Neuronal stem cell (in vitro differentiated cells): ENCODE results near the gene PSMB1.

Experiments used
- DNase-seq: peaks from one replicate; pipeline ENCODE4 v3.0.0-alpha.2; 2013; ENCODE audit warnings: low spot score
- H2AFZ ChIP-seq: one replicate; pipeline ENCODE4 v1.6.1; 2013; ENCODE audit warnings: mild to moderate bottlenecking, low read length, inconsistent platforms
- H2AK5ac ChIP-seq: 2 replicates; pipeline ENCODE4 v1.6.1; 2013; ENCODE audit warnings: low read depth, mild to moderate bottlenecking, inconsistent platforms, low read length, moderate library complexity, mixed read lengths
- H2BK120ac ChIP-seq: 2 replicates; pipeline ENCODE4 v1.6.1; 2013; ENCODE audit warnings: low read depth, mild to moderate bottlenecking, inconsistent platforms, low read length, moderate library complexity, mixed read lengths
- H2BK12ac ChIP-seq: one replicate; pipeline ENCODE4 v1.6.1; 2013; ENCODE audit warnings: low read length, inconsistent platforms
- H2BK15ac ChIP-seq: 2 replicates; pipeline ENCODE4 v1.6.1; 2013; ENCODE audit warnings: mild to moderate bottlenecking, low read length, inconsistent platforms, mixed read lengths
- H2BK5ac ChIP-seq: one replicate; pipeline ENCODE4 v1.6.1; 2013; ENCODE audit warnings: inconsistent platforms, mild to moderate bottlenecking, low read length, moderate library complexity
- H3K14ac ChIP-seq: one replicate; pipeline ENCODE4 v1.6.1; 2013; ENCODE audit warnings: low read length, inconsistent platforms
- H3K18ac ChIP-seq: 2 replicates; pipeline ENCODE4 v1.6.1; 2013; ENCODE audit warnings: low read length, inconsistent platforms
- H3K23ac ChIP-seq: 2 replicates; pipeline ENCODE4 v1.6.1; 2013; ENCODE audit warnings: low read depth, mild to moderate bottlenecking, mixed read lengths, low read length, inconsistent platforms; ENCODE audit not compliant: poor library complexity
- H3K27ac ChIP-seq: replicated peaks from 3 replicates; pipeline ENCODE4 v1.5.1; 2013; ENCODE audit warnings: low read length, inconsistent platforms
- H3K27me3 ChIP-seq, 3 experiments: 2 replicates each; pipeline ENCODE4 v1.6.1; 2013; ENCODE audit warnings: low read length in 3 of 3, mild to moderate bottlenecking in 2 of 3, inconsistent platforms in 1 of 3, low read depth in 1 of 3, mixed read lengths in 1 of 3, moderate library complexity in 1 of 3; ENCODE audit not compliant: control insufficient read depth in 3 of 3, insufficient read depth in 3 of 3
- H3K36me3 ChIP-seq, 2 donors: replicated peaks in 1 of 2; 2 replicates each; pipeline ENCODE4 v1.6.1; 2013; ENCODE audit warnings: low read length in 2 of 2; ENCODE audit not compliant: control insufficient read depth in 2 of 2, insufficient read depth in 2 of 2
- H3K4ac ChIP-seq: 2 replicates; pipeline ENCODE4 v1.6.1; 2013; ENCODE audit warnings: inconsistent platforms, mild to moderate bottlenecking, low read length, moderate library complexity
- H3K4me1 ChIP-seq, 2 donors: 1 replicate in 1 of 2; 2 replicates in 1 of 2; pipeline ENCODE4 v1.6.1; 2013; ENCODE audit warnings: low read length in 2 of 2, low read depth in 1 of 2; ENCODE audit not compliant: control insufficient read depth in 2 of 2, insufficient read depth in 1 of 2
- H3K4me2 ChIP-seq: one replicate; pipeline ENCODE4 v1.6.1; 2013; ENCODE audit warnings: mild to moderate bottlenecking, low read length, inconsistent platforms; ENCODE audit not compliant: insufficient read depth, poor library complexity, severe bottlenecking
- H3K4me3 ChIP-seq, 2 donors: 2 replicates each; pipeline ENCODE4 v1.5.1; 2013; ENCODE audit warnings: low read length in 2 of 2, mild to moderate bottlenecking in 2 of 2, inconsistent platforms in 1 of 2, moderate library complexity in 1 of 2
- H3K79me1 ChIP-seq: one replicate; pipeline ENCODE4 v1.6.1; 2013; ENCODE audit warnings: low read depth, mild to moderate bottlenecking, inconsistent platforms, low read length, moderate library complexity
- H3K9ac ChIP-seq: one replicate; pipeline ENCODE4 v1.6.1; 2013; ENCODE audit warnings: mild to moderate bottlenecking, low read depth, low read length, inconsistent platforms; ENCODE audit not compliant: poor library complexity
- H3K9me3 ChIP-seq, 2 donors: replicated peaks in 1 of 2; 2 replicates each; pipeline versions ENCODE3 to v1.6.1; 2013; ENCODE audit warnings: low read length in 2 of 2, mild to moderate bottlenecking in 2 of 2, inconsistent platforms in 1 of 2, low read depth in 1 of 2, mixed read lengths in 1 of 2, moderate library complexity in 1 of 2; ENCODE audit not compliant: control insufficient read depth in 2 of 2, insufficient read depth in 1 of 2
- H4K8ac ChIP-seq: one replicate; pipeline ENCODE4 v1.6.1; 2013; ENCODE audit warnings: low read depth, mild to moderate bottlenecking, inconsistent platforms, low read length, moderate library complexity
- H4K91ac ChIP-seq: one replicate; pipeline ENCODE4 v1.6.1; 2013; ENCODE audit warnings: low read length, low read depth, mild to moderate bottlenecking, inconsistent platforms; ENCODE audit not compliant: poor library complexity
- WGBS, 2 donors: extraction: QIAGEN DNeasy Blood & Tissue Kit; methylation state at CpG; one replicate each; pipeline ENCODE4 v1.1.7; 2013; ENCODE audit warnings: missing lambda C conversion rate in 2 of 2, mixed read lengths in 1 of 2; ENCODE audit not compliant: insufficient read length in 2 of 2, insufficient replicate concordance in 1 of 2; ENCODE audit errors: extremely low coverage in 2 of 2; 5-methylcytosine and 5-hydroxymethylcytosine counted together

Gene PSMB1

DNA sequence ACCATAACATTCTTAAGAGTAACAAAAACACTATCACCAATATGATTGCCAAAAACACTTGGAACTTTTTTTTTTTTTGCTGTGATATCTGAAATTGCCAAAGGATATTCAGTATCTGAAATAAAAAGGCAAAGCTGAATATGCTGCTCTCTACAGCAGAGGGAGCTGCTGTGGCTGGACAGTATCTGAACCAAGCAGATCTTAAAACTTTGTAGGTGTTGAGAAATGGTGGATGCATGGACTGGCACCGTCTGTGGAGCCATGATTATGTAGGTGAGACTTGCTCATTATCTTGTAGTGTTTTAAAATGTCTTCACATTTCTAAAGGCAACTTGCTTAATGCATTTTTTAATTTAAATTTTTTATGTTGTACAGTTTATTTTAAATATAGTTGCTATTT lies 22.1 kb upstream of the PSMB1 start:
- H3K23ac ChIP-seq: no peak overlapping the region
- H3K36me3 ChIP-seq: peaks cover 17 to 100% of the 10 kb centered on the region in 2 donors
- no peak overlapping the region for H3K4me3 ChIP-seq
- no peaks in the 10 kb centered on the region for H3K4me1 ChIP-seq
- H3K9ac ChIP-seq: no peak overlapping the region
- no peak overlapping the region for H3K4ac ChIP-seq
- H3K27me3 ChIP-seq: no peaks in the 10 kb centered on the region
- H3K14ac ChIP-seq: no peak overlapping the region
- no peak overlapping the region for H3K27ac ChIP-seq
- H2BK15ac ChIP-seq: no peak overlapping the region
- H4K8ac ChIP-seq: no peak overlapping the region
- H4K91ac ChIP-seq: no peak overlapping the region
- peaks cover 1% of the 10 kb centered on the region for H3K79me1 ChIP-seq
- no peak overlapping the region for H2AK5ac ChIP-seq
- no peak overlapping the region for H3K4me2 ChIP-seq
- no CpG with 5 or more reads among the region's 1 CpG for WGBS, 2 donors
- no peak overlapping the region for H2BK5ac ChIP-seq
- no peak overlapping the region for H2BK12ac ChIP-seq
- DNase-seq: no peak
- H3K18ac ChIP-seq: no peak overlapping the region
- no peak overlapping the region for H2BK120ac ChIP-seq
- no peak overlapping the region for H2AFZ ChIP-seq
- H3K9me3 ChIP-seq: no peaks in the 10 kb centered on the region

DNA sequence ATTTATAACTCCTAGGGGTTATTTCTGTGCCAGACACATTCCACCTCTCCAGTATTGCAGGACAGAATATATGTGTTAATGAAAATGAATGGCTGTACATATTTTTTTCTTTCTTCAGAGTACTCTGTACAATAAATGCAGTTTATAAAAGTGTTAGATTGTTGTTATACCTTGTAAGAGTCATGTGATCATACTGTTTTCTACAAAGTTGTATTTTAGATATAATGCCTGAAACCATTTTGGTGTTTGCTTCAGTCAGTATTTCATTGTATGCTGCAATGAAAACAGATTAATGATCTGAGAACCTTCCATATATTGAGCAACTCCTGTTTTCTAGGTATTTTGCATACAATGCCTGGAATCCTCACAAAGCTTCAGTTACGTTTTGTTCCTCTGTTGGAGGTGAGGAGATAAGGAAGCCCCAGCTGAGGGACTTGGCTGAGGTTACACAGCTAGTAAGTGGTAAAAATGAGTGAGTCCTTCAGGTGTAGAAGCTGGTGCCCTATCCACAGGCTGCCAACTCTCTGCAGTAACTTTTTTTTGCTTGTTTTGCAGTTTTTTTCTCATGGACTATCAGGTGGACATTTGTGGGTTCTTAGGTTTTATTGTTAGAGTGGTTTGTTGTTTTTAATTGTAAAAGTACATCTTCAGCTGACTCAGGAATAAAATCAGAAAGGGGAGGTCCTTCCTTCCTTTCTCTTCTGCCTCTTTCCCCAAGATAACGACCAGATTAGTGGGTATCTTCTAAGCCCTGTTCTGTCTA lies 19.8 kb upstream of the PSMB1 start:
- no peak overlapping the region for H2BK15ac ChIP-seq

DNA sequence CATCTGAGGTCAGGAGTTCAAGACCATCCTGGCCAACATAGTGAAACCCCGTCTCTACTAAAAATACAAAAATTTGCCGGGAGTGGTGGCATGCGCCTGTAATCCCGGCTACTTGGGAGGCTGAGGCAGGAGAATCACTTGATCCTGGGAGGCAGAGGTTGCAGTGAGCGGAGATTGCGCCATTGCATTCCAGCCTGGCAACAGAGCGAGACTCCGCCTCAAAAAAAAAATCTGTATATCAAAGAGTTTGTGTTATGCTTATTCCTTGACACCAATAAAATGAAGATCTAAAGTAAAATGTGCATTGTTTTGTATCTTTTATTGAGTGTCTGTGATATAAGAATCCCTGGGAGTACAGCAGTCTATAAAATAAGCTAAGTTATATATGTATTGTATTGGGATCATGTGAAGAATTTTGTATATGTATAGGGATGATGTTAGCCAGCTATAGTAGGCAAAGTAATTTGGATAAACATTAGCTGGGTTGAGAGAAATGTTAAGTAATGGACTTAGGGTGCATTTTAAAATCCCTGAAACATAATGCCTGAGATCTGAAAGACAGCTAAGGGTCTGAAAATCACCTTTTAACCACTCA lies 11.9 kb upstream of the PSMB1 start:
- no peak overlapping the region for H3K4me2 ChIP-seq
- no peak overlapping the region for H2BK15ac ChIP-seq
- no peak overlapping the region for H2BK12ac ChIP-seq
- H3K79me1 ChIP-seq: no peaks in the 10 kb centered on the region
- H3K27me3 ChIP-seq: no peaks in the 10 kb centered on the region
- DNase-seq: no peak
- H2BK120ac ChIP-seq: no peak overlapping the region
- no peak overlapping the region for H3K14ac ChIP-seq
- no peak overlapping the region for H2AK5ac ChIP-seq
- H3K18ac ChIP-seq: no peak overlapping the region
- peaks cover 11 to 93% of the 10 kb centered on the region in 2 donors for H3K36me3 ChIP-seq
- H3K9me3 ChIP-seq: no peaks in the 10 kb centered on the region
- no CpG with 5 or more reads among the region's 8 CpGs for WGBS, 2 donors
- no peak overlapping the region for H3K27ac ChIP-seq
- no peak overlapping the region for H4K8ac ChIP-seq
- H3K9ac ChIP-seq: no peak overlapping the region
- H3K23ac ChIP-seq: no peak overlapping the region
- no peak overlapping the region for H3K4me3 ChIP-seq
- no peaks in the 10 kb centered on the region for H3K4me1 ChIP-seq
- no peak overlapping the region for H2BK5ac ChIP-seq
- H2AFZ ChIP-seq: no peak overlapping the region
- no peak overlapping the region for H3K4ac ChIP-seq
- no peak overlapping the region for H4K91ac ChIP-seq

More for the DNA sequence above, 19.8 kb upstream of the PSMB1 start:
- no peaks in the 10 kb centered on the region for H3K4me1 ChIP-seq
- H2BK120ac ChIP-seq: no peak overlapping the region
- no peaks in the 10 kb centered on the region for H3K9me3 ChIP-seq
- H2AFZ ChIP-seq: no peak overlapping the region
- H3K27me3 ChIP-seq: no peaks in the 10 kb centered on the region
- peaks cover 1% of the 10 kb centered on the region for H3K79me1 ChIP-seq
- H3K4me3 ChIP-seq: no peak overlapping the region
- no peak overlapping the region for H4K91ac ChIP-seq
- no peak overlapping the region for H2AK5ac ChIP-seq
- WGBS, 2 donors: no CpG with 5 or more reads among the region's 2 CpGs
- no peak overlapping the region for H3K4ac ChIP-seq
- H2BK5ac ChIP-seq: no peak overlapping the region
- H3K18ac ChIP-seq: no peak overlapping the region
- no peak overlapping the region for H4K8ac ChIP-seq
- no peak overlapping the region for H3K23ac ChIP-seq
- H3K27ac ChIP-seq: no peak overlapping the region
- no peak overlapping the region for H3K9ac ChIP-seq
- H3K4me2 ChIP-seq: no peak overlapping the region
- H3K14ac ChIP-seq: no peak overlapping the region
- peaks cover 21 to 97% of the 10 kb centered on the region in 2 donors for H3K36me3 ChIP-seq
- H2BK12ac ChIP-seq: no peak overlapping the region
- no peak for DNase-seq

DNA sequence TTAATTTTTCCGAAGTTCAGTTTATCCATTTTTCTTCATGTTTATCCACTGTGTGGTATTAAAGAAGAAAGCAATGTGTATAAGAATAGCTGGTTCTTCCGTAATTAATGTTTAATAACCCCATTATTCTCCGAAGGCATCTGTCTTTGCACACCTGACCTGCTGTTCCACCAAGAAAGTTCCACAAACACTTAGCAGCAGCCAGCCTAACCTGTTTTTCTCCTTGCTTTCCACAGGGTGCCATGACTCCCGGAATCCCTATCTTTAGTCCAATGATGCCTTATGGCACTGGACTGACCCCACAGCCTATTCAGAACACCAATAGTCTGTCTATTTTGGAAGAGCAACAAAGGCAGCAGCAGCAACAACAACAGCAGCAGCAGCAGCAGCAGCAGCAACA lies 8.4 kb upstream of the PSMB1 start:
- H3K27ac ChIP-seq: no peak overlapping the region
- no peak overlapping the region for H2BK15ac ChIP-seq
- WGBS, 2 donors: no CpG with 5 or more reads among the region's 4 CpGs
- H3K36me3 ChIP-seq: peaks cover 5 to 94% of the 10 kb centered on the region in 2 donors
- no peak overlapping the region for H3K14ac ChIP-seq
- H4K91ac ChIP-seq: no peak overlapping the region
- H3K4me1 ChIP-seq: no peaks in the 10 kb centered on the region
- peak overlapping the region; percentile 35 for H3K9ac ChIP-seq
- no peak overlapping the region for H3K23ac ChIP-seq
- H3K9me3 ChIP-seq: no peaks in the 10 kb centered on the region
- no peak overlapping the region for H2AFZ ChIP-seq
- no peak overlapping the region for H3K4me2 ChIP-seq
- H2BK5ac ChIP-seq: no peak overlapping the region
- H3K18ac ChIP-seq: no peak overlapping the region
- H2BK12ac ChIP-seq: no peak overlapping the region
- no peak for DNase-seq
- H3K4ac ChIP-seq: no peak overlapping the region
- no peaks in the 10 kb centered on the region for H3K79me1 ChIP-seq
- no peak overlapping the region for H2BK120ac ChIP-seq
- no peak overlapping the region for H2AK5ac ChIP-seq
- H3K27me3 ChIP-seq: no peaks in the 10 kb centered on the region
- H3K4me3 ChIP-seq: no peak overlapping the region
- no peak overlapping the region for H4K8ac ChIP-seq
